Measurements from ENCODE around the gene ELAVL4. TPM values are rescaled to one million over a fixed set of nuclear protein-coding genes. Genes with fewer than 3 reads are reported as not detected.

The ELAVL4 gene
- 0.10 TPM for total RNA-seq

DNA sequence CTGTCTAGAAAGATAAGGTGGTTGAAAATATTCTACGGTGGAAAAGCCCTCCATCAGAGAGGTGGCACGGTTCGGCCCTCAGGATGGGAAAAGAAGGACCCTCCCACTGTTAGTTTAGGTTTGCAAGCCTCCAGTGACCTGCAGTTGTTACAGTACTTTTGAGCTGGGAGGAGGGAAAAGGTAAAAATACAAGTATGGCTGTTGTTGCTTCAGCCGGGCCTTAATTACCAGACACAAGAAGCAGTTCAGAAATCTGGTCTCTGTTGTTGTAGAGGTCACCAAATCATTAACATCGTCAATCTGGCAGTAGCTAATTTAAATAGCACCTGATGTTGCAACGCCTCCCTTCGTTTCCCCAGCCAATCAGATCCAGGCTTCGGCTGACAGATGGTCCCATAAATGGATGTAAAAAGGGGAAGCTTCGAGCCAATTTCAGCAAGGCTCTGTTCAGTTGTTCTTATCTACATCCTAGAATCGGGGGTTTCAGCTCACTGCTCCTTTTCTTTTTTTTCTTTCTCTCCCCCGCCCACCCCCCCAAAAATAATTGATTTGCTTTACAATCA, at the start of gene ELAVL4:
Gene ELAVL4, plus strand, starts transcription at position 424 of the 563 bp plus-strand sequence. CDS start 270 bp downstream, outside the sequence.
- no peak for DNase-seq

DNA sequence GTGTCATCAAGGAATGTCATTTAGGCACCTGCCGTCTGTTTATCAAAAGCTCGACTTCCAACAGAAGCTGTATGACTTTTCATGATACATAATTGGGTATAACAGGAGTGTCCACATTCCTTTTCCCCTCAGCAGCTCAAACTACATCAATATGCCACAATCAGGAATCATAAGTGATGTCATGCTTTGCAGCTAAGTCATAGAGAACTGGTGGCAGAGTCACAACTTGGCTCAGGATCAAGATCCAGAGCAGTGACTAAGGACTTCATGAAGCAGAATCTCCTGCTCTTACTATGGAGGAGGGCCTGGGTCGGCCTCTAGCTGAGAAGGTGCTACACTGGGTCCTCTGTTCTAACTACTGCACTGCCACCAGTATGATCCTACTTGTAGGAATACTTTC, 48.4 kb upstream of the ELAVL4 start:
- DNase-seq, result no peak

DNA sequence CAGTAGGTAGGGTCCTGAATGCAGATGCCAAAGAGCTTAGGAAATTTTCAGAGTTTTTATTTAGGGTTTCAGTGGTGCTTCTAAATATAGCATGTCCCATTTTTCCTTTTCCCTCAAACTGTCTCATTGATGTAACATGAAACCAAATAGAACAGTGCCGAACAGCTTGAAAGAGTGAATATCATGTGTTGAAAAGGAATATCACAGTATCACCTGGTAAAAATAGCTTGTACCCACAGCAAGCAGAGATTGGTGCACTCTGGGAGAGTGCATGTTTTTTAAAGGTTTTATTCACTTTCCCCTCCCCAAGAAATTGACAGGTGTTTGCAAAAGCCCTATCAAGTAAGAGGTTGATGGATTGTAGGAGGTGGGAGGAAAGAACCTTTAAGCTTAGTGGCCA, 41.9 kb upstream of the ELAVL4 start:
- no peak for DNase-seq

DNA sequence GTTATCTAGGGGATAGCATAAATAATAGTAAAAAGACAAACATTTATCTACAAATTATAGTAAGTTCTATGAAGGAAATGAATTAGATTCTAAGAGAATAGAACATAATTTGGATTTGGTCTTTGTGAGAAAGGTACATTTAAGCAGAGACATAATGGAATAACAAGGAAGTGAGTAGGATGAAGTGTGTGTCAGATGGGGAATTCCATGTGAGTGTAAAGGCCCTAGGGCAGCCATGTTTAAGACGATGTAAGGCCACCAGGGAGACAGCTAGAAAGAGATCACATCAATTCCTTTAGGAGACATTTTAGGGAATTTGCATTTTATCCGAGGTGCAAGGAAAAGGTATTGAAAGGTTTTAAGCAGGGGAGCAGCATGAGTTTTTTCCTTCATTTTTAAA, 33.8 kb upstream of the ELAVL4 start:
- no peak for DNase-seq

DNA sequence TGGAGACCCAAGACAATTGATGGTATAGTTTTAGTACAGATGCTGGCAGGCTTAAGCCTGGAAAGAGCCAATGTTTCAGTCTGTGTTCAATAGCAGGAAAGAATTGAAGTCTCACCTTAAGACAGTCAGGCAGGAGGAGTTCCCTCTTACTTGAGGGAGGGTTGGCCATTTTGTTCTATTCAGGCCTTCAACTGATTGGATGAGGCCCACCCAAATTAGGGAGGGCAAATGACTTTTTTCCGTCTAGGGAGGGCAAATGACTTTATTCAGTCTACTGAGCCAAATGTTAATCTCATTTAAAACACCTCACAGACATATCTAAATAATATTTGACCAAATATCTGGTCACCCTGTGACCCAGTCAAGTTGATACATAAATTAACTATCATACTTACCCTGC, 31.4 kb upstream of the ELAVL4 start:
- no peak for DNase-seq

DNA sequence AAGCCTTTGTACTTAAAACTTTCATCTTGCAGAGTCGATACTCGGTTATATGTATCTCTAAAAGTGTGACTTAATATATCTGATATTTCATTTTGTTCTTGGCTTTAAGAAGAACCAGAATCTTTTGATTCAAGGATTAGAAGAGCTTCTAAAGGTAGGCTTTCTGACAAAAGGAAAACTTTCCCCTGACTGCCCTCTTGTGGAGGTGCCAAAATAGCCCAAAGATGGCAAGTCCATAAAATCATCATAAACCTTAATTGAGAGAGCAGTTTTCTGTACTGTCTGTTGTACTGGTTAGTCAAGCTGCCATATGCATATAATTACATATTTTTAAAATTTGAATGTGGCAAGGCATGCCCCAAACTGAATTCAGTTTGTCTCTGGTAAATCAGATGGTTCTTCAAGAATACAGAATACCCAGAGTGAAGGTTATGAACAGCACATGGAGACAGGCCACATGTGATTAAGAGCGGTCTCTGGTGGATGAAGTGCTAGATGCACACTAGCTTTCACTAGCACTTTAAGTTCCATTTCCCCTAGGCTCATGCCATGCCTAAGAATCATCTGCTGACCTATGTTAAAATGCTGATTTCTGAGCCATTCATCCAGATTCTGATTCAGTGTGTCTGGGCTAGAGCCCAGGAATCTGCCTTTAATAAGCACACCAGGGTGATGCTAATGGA, 27.7 kb upstream of the ELAVL4 start:
- no peak for DNase-seq

DNA sequence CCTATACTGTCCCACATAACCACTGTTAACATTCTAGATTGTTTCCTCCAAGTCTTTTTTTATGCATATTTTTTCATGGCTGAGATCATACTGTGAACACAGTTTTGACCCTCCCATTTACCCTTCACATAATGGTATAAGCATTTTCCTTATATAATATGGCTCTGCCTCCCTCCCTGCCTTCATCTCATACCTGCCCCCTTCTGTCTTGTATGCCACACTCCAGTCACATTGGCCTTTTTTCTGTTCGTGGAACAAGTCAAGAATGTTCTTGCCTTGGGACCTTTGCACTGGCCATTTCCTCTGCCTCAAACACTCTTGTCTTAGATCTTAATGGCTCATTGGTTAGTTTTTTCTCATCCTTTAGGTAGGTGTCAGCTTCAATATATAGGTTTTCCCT, 24.3 kb upstream of the ELAVL4 start:
- no peak for DNase-seq

DNA sequence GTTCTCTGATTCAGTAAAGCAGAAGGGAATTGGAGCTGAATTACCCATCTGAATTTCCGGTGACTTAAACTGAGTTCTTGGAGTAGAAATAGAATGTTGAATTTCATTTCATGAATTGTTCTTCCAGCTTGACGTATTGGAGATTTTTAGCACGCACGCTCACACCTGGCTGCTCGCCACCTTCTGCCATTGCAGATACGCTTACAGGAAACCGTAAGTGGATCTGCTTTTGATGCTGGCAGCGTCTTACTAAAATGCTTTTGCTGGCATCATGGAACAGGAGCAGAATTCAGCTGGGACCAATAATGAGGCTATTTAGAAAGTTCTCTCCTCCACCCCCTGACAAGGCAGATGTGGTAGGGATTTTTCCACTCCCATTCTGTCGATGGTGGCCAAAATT, 17.7 kb upstream of the ELAVL4 start:
- no peak for DNase-seq

DNA sequence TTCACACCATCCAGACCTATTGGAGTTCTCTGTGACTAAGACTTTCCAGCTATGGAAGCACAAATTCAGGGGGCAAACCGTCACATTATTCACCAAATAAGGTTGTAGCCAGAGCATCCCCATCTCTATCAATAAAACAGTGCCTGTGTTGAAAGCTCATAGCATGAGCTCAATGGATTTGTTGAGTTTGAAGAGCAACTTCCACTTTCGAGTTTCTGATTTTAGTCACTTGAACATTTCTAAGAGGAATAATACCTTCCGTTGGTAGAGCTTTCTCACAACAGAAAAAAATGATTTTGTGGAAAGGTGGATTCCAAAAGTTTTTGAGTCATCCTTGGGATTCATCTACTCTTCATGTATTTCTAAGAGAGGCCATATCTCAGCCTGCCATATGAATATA, 13.0 kb upstream of the ELAVL4 start:
- no peak for DNase-seq

DNA sequence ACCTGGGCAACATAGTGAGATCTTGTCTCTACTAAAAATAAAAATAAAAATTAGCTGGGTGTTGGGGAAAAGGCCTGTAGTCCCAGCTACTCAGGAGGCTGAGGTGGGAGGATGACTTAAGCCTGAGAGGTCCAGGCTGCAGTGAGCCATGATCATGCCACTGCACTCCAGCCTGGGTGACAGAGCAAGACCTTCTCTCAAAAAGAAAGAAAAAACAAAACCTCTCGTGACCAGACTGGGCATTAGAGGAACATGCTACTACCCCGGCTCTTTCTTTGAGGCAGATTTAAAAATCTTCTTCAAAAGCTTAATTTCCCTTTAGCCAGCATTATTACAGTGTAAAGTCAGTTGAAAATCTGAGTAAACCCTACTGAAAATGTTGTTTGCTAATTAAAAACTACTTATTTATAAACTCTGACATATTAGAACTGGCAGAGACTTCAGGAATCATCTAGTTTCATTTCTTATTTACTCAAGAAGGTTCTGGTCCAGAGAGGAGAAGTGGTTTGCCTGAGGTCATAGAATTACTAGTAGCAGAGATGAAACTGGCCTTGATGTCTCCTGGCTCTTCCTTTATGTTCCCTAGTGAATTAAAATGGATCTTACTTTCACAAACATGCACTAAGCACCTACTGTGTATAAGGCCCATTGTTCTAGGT, 11.6 kb upstream of the ELAVL4 start:
- no peak for DNase-seq

DNA sequence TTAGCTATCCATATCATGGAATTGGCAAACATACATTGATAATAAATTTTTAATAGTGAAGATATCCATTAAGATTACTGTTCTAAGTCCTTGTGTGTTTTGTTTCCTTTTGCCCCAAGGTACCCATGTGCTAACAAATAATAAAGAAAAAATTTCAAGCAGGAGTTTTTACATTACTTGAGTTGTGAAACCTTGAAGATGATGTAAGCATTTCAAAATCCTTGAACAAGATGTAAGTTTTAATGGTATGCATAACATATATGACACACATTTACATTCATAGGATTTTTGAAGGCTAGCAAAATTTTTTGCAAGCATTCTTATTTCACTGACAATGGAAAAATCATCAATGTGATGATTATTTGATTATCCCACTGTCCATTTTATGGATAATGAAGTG, 10.9 kb upstream of the ELAVL4 start:
- DNase-seq, result no peak

DNA sequence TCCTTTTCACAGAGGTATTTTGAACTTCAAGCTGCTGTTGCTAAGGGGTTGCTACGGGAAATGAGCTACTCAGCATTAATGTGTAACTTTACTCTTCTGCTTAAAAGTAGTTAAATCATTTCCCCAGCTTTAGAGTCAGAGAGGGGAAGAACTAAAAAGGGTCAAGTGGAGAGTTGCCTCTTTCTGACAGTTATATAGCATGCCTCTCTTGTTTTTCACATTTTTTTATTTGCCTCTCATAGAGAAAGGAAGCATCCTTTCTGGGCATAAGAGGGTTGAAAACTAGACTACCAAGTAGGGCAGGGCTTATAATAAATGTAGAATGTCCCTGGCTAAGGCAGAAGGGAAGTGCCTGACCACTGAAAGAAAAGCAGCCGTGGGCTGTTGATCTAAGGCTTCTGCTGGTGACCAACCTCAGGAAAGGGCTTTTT, 10.1 kb upstream of the ELAVL4 start:
- no peak for DNase-seq

DNA sequence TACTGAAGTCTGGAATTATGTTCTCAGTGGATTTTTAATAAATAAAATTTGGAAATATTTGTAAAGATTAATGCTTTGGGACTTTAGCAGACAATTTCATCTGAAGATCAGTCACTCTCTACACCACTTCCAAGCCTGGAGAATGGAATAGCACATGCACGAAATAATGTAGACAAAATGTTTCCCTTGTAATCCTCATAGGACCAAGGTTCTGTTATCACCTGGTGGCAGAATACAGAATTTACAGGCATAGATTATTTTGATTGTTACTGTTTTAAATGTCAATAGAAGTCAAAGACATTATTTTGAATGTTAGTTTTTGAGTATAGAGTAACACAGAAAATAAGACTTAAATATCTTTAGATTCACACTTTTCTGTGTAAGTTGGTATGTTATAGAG, 9.1 kb upstream of the ELAVL4 start:
- DNase-seq, result no peak

DNA sequence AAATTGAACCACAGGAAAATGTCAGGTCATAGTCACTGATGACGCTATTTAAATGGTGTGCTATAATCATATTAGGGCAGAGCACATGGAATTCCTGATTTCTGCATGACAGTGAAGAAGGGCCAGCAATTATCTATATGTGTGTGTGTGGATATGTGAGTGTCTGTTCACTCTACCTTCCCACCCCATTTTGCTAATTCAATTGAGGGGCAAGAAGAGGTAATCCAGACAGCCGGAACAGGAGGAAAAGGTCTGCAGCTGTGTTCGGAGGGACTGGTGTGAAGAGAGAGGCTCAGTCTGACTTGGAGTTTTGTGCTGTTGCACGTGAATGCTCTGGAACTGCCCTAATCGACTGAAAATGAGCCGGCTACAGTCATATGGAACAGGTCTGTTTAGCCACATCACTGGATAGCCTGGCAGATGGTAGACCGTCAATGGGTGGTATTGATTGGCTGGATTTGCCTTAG, 5.1 kb upstream of the ELAVL4 start:
- no peak for DNase-seq

DNA sequence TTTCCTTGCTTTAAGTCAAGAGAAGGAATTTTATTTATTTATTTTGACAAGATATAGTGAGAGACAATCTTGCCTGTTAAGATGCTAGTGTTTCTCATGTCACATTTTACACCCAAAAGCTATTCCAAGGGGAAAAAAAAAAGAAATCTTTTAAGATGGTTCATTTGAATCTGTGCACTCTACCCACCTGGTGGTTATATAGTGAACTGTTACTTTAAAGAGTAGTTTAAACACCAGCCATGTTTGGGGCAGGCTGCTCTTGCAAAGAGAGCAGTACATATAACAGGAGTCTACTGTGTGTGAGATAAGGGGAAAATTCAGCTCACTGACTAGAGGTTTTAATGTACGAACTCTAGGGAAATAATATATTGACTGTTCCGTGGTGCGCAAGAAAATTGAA, 3.3 kb upstream of the ELAVL4 start:
- DNase-seq, result no peak

DNA sequence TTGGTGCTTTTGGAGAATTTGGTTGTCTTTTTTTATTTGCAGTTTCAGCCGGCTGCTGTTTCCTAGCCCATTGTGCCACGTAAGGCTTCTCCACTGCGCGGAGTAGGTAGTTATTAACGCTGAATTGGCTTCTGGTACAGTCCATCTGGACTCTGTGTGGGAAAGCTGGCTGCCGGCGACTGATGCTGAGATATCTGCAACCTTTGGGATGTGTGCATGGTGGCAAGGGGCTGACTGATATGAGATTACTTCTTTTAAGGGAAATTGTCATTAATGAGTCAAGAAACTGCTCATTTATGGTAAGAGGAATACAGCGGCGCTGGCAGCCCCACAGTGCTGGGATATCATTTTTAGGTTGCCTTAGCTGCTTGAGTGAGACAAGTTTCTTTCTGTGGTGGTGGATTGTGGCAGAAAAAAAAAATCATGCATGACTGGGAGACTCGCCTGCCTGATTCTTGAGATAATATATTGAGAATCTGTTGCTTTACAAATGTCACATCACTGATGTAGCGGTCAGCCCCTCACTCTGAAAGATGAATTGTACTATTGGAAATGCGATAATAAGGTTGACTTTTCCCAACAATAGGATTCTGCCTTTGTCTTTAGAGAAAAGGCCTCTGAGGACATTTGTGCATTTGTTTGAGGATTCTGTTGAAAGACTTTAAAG, 2.5 kb upstream of the ELAVL4 start:
- no peak for DNase-seq

DNA sequence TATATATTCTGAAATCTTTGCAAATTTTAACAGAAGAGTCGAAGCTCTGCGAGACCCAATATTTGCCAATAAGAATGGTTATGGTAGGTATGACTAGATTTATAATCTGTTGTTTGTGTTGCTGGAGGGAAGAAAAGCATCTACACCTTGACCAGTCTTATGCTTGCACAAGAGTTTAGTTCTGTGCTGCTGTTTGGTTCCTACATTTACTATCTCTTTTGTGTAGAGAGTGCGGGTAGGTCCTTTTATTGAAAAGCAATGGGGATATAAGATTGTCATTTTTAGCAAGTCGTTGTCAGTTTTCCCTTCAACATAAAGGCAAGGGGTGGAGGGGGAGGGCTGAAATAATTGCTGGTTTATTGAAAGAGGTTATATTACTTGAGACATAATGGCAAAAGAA, 396 bp downstream of the ELAVL4 start:
- no peak for DNase-seq

DNA sequence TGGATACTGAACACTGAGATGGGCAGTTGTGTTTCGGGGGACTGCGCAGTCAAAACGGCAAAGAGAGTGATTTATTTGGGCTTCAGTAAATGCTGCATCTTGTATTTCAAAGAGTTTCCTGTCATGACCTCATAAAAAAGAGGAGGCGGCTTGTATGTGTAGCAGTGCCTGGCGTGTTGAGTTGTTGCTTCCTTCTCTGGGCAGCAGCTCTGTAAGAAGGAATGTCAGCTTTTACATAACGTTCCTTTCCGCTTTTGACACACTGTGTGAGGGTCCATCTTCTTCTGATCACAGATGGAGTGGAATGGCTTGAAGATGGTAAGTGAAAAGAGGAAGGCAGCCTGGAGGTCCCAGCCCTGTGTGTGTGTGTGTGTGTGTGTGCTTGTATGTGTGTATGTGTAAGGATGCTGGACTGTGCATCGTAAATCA, 941 bp downstream of the ELAVL4 start:
- peak; percentile 65 for DNase-seq

DNA sequence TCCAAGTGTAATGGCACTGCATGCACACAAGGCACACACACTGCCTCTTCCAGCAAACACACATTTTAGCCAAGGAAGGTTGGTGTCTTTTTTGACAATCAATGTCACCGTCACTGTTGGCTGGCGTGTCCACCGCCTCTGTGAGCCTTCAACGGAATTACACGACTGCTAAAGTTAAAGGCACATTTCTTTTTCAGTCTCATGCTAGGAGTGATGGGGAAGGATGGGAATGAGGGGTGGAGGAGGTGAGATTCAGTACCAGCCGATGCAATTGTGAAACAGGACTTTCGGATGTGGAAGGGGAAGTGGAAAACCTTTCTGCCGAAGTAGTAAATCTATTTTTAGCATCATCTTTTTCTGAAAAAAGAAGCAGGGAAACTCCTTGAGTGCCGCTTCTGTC, 1.4 kb downstream of the ELAVL4 start:
- no peak for DNase-seq

DNA sequence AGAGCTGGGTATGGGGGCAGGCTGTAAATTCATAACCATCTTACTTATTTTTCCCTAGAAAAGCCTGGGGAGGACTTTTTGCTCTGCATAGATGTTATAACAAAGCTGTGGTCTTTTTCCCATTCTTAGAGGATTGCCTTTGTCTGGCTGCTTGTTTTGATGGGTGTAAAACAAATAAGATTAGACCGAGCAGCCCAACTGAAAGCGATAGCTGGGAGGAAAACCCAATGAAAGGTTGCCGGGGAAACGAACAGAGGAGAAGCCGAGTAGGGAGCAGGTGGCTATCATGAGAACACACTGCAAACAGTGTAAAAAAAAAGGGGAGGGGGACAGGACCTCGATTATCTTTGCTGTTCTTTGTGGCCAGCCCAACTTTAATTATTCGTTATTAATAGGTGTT, 1.9 kb downstream of the ELAVL4 start:
- no peak for DNase-seq

DNA sequence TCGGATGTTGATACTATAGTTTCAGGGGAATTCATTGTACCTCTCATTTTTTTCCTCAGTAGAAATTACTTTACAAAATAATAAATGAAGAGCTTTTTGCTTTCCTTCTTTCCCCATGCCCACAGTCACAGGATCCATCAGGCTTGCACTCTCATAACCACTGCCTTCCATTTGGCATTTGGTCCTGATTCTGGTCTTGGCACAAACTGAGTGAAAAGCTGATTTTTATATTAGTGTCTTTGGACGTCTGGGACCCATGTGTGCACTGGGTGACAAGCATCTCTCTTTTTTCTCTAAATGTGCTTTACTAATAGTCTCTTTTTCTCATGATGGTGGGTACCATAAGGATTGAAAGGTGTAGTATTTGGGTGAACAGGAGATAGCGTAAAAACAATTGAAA, 2.8 kb downstream of the ELAVL4 start:
- DNase-seq, result peak; percentile 6

DNA sequence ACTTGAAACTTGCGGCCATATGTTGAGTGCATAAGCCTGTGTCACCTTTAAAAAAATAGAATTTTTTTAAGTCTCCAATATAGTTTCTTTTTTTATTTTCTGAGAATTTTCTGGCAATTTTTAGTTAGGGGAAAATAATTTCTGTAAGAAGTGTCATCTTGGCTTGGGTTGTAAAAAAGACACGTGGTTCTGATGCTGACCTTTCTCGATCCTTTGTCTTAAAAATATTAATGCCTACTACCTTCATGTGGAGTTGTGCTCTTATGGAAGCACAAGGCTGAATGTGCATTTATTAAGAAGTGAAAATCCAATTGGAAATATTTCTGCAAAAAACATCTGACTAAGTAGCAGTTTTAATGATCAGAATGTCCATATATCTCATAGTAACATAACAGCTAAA, 3.5 kb downstream of the ELAVL4 start:
- no peak for DNase-seq

DNA sequence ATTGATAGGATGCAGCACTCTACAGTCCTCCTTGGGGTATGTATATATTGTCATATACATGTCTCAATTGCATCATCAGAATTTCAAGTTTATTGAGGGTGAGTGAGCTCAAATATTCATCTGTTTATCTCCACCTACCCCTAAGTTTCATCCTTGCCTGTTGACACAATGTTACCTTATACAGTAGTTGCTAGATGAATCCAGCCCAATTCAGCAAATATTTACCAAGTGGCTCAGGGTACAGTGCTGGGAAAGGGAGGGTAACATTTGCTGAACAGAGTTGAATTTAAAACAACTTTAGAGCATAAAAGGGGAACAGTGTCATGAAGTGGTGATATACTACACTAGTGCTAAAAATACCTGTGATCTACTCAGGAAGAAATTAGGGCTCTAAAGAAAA, 14.4 kb downstream of the ELAVL4 start:
- no peak for DNase-seq
